K562 (cell line): ENCODE measurements around the gene RTL10. TPM values are rescaled to one million over a fixed set of nuclear protein-coding genes. Genes with fewer than 3 reads are reported as not detected.

ENCODE experiments used
- CBX1 ChIP-seq: sonication (generic); IDR thresholded peaks from 2 replicates; pipeline ENCODE4 v1.6.1; 2016; ENCODE audit warnings: antibody characterized with exemption, low read depth, mild to moderate bottlenecking
- CXXC5 ChIP-seq: fragments of 250-450 bp; sonication (Bioruptor Pico); IDR thresholded peaks from 2 replicates; pipeline ENCODE4 v1.8.0; 2022; ENCODE audit warnings: inconsistent platforms, mild to moderate bottlenecking, moderate library complexity
- E2F5 ChIP-seq: sonication (generic); formaldehyde crosslinking; IDR thresholded peaks from 2 replicates; pipeline ENCODE4 v1.8.0; 2022; ENCODE audit warnings: mild to moderate bottlenecking, missing genetic modification reagents
- GATA2 ChIP-seq: sonication (generic); formaldehyde crosslinking; IDR thresholded peaks from 2 replicates; pipeline ENCODE4 v1.4.0; 2020; ENCODE audit warnings: mild to moderate bottlenecking, missing genetic modification reagents
- HDGF ChIP-seq: fragments of 450-650 bp; IDR thresholded peaks from 2 replicates; pipeline ENCODE4 v1.6.1; 2016
- HNRNPH1 ChIP-seq: fragments of 200-400 bp; formaldehyde crosslinking; optimal IDR thresholded peaks from 2 replicates; pipeline ENCODE3; 2017; ENCODE audit warnings: low read depth, mild to moderate bottlenecking, low read length, moderate library complexity
- KLF13 ChIP-seq: fragments of 450-650 bp; IDR thresholded peaks from 2 replicates; pipeline ENCODE4 v1.6.1; 2016; ENCODE audit warnings: missing genetic modification characterization, low read depth, mild to moderate bottlenecking, missing compliant biosample characterization, moderate library complexity, borderline replicate concordance
- MBD2 ChIP-seq: sonication (generic); IDR thresholded peaks from 2 replicates; pipeline ENCODE4 v1.6.1; 2016; ENCODE audit warnings: low read depth, borderline replicate concordance
- MTA2 ChIP-seq: fragments of 450-650 bp; IDR thresholded peaks from 2 replicates; pipeline ENCODE4 v1.6.1; 2016; ENCODE audit warnings: low read depth
- NELFE ChIP-seq: IDR thresholded peaks from 2 replicates; pipeline ENCODE4 v1.6.1; 2011; ENCODE audit warnings: mild to moderate bottlenecking; ENCODE audit not compliant: insufficient read depth, insufficient read length
- RNF2 ChIP-seq: sonication (generic); IDR thresholded peaks from 2 replicates; pipeline ENCODE4 v1.6.1; 2016
- SRF ChIP-seq, 2 experiments: fragments of 250-450, 450-650 bp in 1 of 2; sonication (Bioruptor Pico) in 1 of 2; sonication (generic) in 1 of 2; formaldehyde crosslinking; IDR thresholded peaks; 2 replicates each; pipeline versions ENCODE4 v1.5.0 to v1.5.1; 2020 to 2022; ENCODE audit warnings: mild to moderate bottlenecking in 1 of 2, missing genetic modification reagents in 1 of 2
- TOE1 ChIP-seq, 2 experiments: fragments of 450-650 bp in 1 of 2; sonication (generic) in 1 of 2; formaldehyde crosslinking in 1 of 2; IDR thresholded peaks; 2 replicates each; pipeline versions ENCODE4 v1.7.1 to v1.8.0; 2016 to 2022; ENCODE audit warnings: borderline replicate concordance in 2 of 2, mild to moderate bottlenecking in 2 of 2, antibody characterized with exemption in 1 of 2, inconsistent platforms in 1 of 2, low read depth in 1 of 2, missing genetic modification reagents in 1 of 2, moderate library complexity in 1 of 2
- ZBTB26 ChIP-seq: fragments of 450-650 bp; formaldehyde crosslinking; IDR thresholded peaks from 2 replicates; pipeline ENCODE4 v1.4.0; 2022; ENCODE audit warnings: missing genetic modification characterization
- ZC3H8 ChIP-seq: fragments of 450-650 bp; IDR thresholded peaks from 2 replicates; pipeline ENCODE4 v1.6.1; 2017
- ZKSCAN1 ChIP-seq: fragments of 150-350 bp; IDR thresholded peaks from 2 replicates; pipeline ENCODE4 v1.6.1; 2016; ENCODE audit warnings: low read depth, low read length
- ZNF23 ChIP-seq: fragments of 250-450 bp; sonication (Bioruptor Pico); IDR thresholded peaks from 2 replicates; pipeline ENCODE4 v1.4.0; 2020; ENCODE audit warnings: mild to moderate bottlenecking
- ZNF24 ChIP-seq: fragments of 450-650 bp; IDR thresholded peaks from 2 replicates; pipeline ENCODE4 v1.6.1; 2016
- ZNF324 ChIP-seq: fragments of 250-450 bp; sonication (Bioruptor Pico); IDR thresholded peaks from 2 replicates; pipeline ENCODE4 v1.4.0; 2020; ENCODE audit warnings: mild to moderate bottlenecking
- ZNF408 ChIP-seq: fragments of 250-450 bp; sonication (Bioruptor Pico); IDR thresholded peaks from 2 replicates; pipeline ENCODE4 v1.4.0; 2020; ENCODE audit warnings: low read depth, mild to moderate bottlenecking, moderate library complexity
- ZNF561 ChIP-seq: fragments of 450-650 bp; formaldehyde crosslinking; conservative IDR thresholded peaks from 2 replicates; pipeline ENCODE4 v1.4.0; 2020; ENCODE audit warnings: mild to moderate bottlenecking, moderate library complexity
- ZNF584 ChIP-seq: fragments of 200-800 bp; sonication (Bioruptor generic); IDR thresholded peaks from 2 replicates; pipeline ENCODE4 v1.6.1; 2016; ENCODE audit warnings: low read depth, mild to moderate bottlenecking, missing genetic modification characterization, missing compliant biosample characterization
- ZNF764 ChIP-seq: fragments of 250-450 bp; sonication (Bioruptor Pico); IDR thresholded peaks from 2 replicates; pipeline ENCODE4 v1.4.0; 2020; ENCODE audit warnings: low read depth, mild to moderate bottlenecking, moderate library complexity
- ZNF780A ChIP-seq: fragments of 250-450 bp; sonication (Bioruptor Pico); IDR thresholded peaks from 2 replicates; pipeline ENCODE4 v1.5.0; 2021; ENCODE audit warnings: mild to moderate bottlenecking
- polyA plus RNA-seq, 8 experiments: library from polyadenylated mRNA; depleted of rRNA in 4 of 8; stranded (reverse) in 5 of 8; unstranded in 3 of 8; fragments of >200 nt; fragmentation: Nextera tagmentation in 2 of 8; fragmentation: Illumina TruSeq in 1 of 8; extraction: Ambion mirVana in 2 of 8; extraction: Trizol in 1 of 8; gene quantifications; 2 replicates each; pipeline versions ENCODE4 v1.2.1 to v1.2.3, GENCODE V29; 2011 to 2014; ENCODE audit warnings: inconsistent platforms in 1 of 8, missing spikeins in 1 of 8
- total RNA-seq, 7 experiments: library from RNA; depleted of rRNA in 6 of 7; stranded (reverse); fragments of >200 nt in 6 of 7; fragmentation: Illumina TruSeq in 2 of 7; extraction: Trizol in 2 of 7; gene quantifications; 2 replicates each; pipeline versions ENCODE4 v1.2.1 to v1.2.3, GENCODE V29; 2011 to 2021; ENCODE audit warnings: low replicate concordance in 1 of 7
- TF ChIP-seq, protein P1 (sequence below), 2 experiments: fragments of 150-350 bp in 1 of 2; IDR thresholded peaks; 2 replicates each; pipeline ENCODE4 v1.6.1; 2012 to 2016; ENCODE audit warnings: low read depth in 2 of 2, low read length in 2 of 2, mild to moderate bottlenecking in 1 of 2, moderate library complexity in 1 of 2

The RTL10 gene
- total and polyA plus RNA-seq, 9 of the 15 experiments (the other 6 are each of a cell fraction or from before 2014, with no cell fraction given): 19.8 to 75.5 (median 32.5) TPM

DNA sequence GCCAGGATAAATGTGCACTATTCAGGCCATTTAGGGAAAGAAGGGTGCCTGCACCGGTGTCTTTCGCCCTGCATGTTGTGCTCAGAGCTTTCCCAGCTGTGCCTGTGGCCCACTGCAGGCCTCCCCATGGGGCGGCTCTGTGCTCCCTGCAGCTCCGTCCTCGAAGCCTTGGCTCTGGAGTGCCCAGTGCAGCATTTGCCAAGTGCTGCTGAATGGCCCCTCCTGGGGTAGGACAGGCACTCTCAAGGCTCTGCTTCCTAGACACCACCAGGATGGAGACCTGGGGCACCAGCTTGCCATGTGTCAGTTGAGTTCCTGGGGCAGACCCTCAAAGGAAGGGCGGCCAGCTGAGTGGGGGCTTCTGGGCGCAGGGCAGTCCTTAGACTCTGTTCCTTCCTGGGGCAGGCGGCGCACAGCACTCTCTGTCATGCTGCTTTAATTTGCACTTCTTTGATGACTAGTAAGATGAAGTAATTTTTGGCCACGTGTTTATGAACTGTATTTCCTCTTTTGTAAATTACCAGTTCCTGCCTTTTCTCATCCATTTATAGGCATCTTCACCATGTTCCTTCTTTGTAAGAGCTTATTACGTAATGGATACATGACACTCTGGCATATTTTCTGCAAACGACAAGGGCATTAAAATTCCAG lies 32.1 kb upstream of the RTL10 start (continued):
- 0 out of 2 replicates have a peak, but pooled peaks have one; percentile 46 for TF ChIP-seq ZNF584 (CRISPR knock-in tag)
- no peak for TF ChIP-seq ZNF780A (CRISPR knock-in tag)
- no peak for TF ChIP-seq HDGF
- TF ChIP-seq MBD2: no peak
- no peak for TF ChIP-seq ZNF324 (CRISPR knock-in tag)
- TF ChIP-seq E2F5: no peak
- no peak for TF ChIP-seq ZNF23 (CRISPR knock-in tag)
- no peak for TF ChIP-seq RNF2
- TF ChIP-seq ZC3H8: no peak
- no peak for TF ChIP-seq ZNF408
- TF ChIP-seq TOE1 (IDR thresholded peaks at IDR 0.05; ENCODE audit: borderline replicate concordance): no peak
- TF ChIP-seq TOE1 (CRISPR knock-in tag; IDR thresholded peaks at IDR 0.05; ENCODE audit: borderline replicate concordance, low read depth): no peak
- TF ChIP-seq SRF (CRISPR knock-in tag; IDR thresholded peaks at IDR 0.05): peak in 1 of 2 experiments; percentile 79; a peak in 2 of 4 replicates
- no peak for TF ChIP-seq CXXC5 (CRISPR knock-in tag)
- TF ChIP-seq NELFE: no peak
- TF ChIP-seq KLF13 (tag): no peak
- no peak for TF ChIP-seq CBX1
- no peak for TF ChIP-seq ZBTB26 (CRISPR knock-in tag)
- no peak for TF ChIP-seq MTA2
- no peak for TF ChIP-seq ZNF561 (CRISPR knock-in tag)
- TF ChIP-seq ZNF764: 0 out of 2 replicates have a peak, but pooled peaks have one; percentile 16
- no peak for TF ChIP-seq HNRNPH1
- TF ChIP-seq GATA2: no peak
- no peak for TF ChIP-seq ZNF24
- no peak for TF ChIP-seq ZKSCAN1
- TF ChIP-seq, protein P1, sequence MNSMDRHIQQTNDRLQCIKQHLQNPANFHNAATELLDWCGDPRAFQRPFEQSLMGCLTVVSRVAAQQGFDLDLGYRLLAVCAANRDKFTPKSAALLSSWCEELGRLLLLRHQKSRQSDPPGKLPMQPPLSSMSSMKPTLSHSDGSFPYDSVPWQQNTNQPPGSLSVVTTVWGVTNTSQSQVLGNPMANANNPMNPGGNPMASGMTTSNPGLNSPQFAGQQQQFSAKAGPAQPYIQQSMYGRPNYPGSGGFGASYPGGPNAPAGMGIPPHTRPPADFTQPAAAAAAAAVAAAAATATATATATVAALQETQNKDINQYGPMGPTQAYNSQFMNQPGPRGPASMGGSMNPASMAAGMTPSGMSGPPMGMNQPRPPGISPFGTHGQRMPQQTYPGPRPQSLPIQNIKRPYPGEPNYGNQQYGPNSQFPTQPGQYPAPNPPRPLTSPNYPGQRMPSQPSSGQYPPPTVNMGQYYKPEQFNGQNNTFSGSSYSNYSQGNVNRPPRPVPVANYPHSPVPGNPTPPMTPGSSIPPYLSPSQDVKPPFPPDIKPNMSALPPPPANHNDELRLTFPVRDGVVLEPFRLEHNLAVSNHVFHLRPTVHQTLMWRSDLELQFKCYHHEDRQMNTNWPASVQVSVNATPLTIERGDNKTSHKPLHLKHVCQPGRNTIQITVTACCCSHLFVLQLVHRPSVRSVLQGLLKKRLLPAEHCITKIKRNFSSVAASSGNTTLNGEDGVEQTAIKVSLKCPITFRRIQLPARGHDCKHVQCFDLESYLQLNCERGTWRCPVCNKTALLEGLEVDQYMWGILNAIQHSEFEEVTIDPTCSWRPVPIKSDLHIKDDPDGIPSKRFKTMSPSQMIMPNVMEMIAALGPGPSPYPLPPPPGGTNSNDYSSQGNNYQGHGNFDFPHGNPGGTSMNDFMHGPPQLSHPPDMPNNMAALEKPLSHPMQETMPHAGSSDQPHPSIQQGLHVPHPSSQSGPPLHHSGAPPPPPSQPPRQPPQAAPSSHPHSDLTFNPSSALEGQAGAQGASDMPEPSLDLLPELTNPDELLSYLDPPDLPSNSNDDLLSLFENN (IDR thresholded peaks at IDR 0.05; ENCODE audit: low read depth in 2 of 2, low read length in 2 of 2): no peak
